NCI-H1092 treated with DMSO at 0.1 percent for 48 hours (cell line): Measurements from ENCODE around the gene PTPN12.
"Not testable (repeated sequence)": the region's sequence is repeated elsewhere in the genome, so short reads cannot be mapped to it uniquely, and the experiment has no call there.

Experiments
- DNase-seq: peaks from one replicate; lab custom pipeline; 2025; lab: John Stamatoyannopoulos, UW

Gene PTPN12

DNA sequence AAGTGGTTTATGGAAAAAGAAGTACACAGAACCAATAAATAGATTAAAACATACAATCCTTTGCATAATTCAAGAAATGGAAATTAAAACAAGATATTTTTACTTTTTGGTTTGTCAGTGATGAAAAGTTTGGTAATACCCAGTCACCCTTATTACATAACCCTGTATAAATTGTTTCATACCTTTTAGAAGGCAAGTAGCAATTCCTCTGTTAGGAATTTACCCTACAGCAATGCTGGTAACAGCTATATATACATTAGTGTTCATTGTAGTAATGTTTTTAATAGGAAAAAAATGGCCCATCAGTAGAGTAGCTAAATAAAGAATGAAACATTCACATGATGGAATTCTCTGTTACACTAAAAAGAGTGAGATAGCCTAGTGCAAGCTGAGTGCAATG is 42.7 kb downstream of the PTPN12 start:
- DNase-seq = no peak

DNA sequence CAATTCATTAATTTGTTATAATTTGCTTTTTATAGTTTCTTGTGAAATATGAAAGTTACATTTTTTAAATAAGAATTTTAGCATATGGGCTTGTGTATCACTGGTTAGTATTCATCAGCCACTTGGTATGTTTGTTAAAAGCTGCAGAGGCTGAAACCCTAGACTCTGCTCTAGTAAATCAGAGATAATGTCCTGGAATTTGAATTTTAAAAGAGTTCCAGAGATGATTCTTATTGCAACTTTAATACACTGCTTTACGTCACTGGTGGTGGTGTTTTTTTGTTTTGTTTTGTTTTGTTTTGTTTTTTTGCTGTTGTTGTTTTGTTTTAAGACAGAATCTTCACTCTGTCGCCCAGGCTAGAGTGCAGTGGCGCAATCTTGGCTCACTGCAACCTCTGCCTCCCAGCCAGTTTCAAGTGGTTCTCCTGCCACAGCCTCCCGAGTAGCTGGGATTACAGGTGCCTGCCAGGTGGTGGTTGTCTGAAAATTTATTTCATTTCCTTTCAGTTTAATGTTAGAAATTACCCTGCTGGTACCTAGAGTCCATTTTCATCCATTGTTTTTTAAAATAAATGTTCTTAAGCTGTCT is 43.8 kb downstream of the PTPN12 start:
- DNase-seq = no peak

DNA sequence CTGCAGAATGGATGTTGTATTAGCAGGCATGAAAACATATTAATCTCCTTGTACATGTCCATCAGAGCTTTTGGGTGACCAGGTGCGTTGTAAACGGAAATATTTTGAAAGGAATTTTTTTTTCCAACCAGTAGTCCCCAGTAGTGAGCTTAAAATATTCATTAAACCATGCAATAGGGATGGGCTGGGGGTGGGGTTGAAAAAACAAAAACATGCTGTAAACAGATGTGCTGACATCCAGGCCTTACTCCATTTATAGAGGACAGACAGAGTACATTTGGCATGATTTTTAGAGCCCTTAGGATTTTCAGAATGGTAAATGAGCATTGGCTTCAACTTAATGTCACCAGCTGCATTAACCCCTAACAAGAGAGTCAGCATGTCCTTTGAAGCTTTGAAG is 50.2 kb downstream of the PTPN12 start:
- DNase-seq = no peak

DNA sequence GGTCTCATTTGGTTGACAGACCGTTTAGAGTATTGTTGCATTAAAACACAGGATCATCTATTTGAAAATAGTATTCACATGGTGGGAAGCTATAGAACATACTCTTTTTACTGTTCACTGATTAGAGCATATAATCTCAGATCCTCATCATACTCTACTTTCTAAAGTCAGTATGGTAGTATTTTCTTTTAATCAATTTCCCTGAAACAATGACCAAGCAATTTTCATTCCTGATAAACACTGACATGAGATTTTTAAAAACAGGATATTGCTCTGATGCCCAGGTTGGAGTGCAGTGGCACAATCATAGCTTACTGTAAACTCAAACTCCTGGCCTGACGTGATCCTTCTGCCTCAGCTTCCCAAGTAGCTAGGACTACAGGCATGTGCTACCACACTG is 63.9 kb downstream of the PTPN12 start:
- no peak for DNase-seq

DNA sequence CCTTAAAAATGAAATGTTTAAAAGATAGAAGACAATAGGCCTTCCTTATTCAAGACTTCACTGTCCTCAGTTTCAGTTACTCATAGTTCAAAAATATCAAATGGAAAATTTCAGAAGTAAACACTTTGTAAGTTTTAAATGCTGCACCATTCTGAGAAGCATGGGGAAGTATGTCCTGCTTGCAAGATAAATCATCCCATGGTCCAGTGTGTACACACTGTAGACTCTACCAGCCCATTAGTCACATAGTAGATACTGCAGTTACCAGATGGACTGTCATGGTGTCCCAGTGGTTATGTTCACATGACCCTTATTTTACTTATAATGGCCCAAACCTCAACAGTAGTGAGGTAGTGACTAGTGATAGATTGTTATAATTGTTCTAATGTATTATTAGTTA is 69.5 kb downstream of the PTPN12 start:
- DNase-seq = no peak

DNA sequence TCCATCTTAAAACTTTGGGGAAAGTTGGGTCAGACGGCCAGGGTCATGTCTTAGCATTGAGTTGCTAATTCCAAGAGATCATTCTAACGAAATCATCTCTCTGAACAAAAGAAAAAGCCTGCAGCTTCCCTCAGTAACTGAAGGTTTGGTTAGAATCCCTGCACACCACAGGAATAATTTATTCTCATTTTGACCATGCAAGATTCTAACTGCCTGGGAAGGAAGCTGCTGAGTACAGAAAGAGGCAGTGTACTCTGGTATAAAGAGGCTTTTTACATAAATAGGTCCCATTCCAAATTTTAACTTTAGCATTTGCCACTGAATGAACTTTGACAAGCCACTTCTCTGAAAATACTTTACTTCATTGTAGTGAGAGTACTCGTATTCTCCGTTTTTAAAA is 82.2 kb downstream of the PTPN12 start:
- no peak for DNase-seq

DNA sequence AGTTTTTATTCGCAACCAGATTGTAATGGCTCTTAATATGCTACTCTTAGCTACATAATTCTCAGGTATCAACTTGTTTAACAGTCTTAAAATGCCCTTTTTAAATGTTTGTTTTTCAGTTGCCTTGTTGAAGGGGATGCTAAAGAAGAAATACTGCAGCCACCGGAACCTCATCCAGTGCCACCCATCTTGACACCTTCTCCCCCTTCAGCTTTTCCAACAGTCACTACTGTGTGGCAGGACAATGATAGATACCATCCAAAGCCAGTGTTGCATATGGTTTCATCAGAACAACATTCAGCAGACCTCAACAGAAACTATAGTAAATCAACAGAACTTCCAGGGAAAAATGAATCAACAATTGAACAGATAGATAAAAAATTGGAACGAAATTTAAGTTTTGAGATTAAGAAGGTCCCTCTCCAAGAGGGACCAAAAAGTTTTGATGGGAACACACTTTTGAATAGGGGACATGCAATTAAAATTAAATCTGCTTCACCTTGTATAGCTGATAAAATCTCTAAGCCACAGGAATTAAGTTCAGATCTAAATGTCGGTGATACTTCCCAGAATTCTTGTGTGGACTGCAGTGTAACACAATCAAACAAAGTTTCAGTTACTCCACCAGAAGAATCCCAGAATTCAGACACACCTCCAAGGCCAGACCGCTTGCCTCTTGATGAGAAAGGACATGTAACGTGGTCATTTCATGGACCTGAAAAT is 89.7 kb downstream of the PTPN12 start:
- DNase-seq = no peak

DNA sequence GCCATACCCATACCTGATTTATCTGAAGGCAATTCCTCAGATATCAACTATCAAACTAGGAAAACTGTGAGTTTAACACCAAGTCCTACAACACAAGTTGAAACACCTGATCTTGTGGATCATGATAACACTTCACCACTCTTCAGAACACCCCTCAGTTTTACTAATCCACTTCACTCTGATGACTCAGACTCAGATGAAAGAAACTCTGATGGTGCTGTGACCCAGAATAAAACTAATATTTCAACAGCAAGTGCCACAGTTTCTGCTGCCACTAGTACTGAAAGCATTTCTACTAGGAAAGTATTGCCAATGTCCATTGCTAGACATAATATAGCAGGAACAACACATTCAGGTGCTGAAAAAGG is 90.2 kb downstream of the PTPN12 start:
- DNase-seq = no peak

DNA sequence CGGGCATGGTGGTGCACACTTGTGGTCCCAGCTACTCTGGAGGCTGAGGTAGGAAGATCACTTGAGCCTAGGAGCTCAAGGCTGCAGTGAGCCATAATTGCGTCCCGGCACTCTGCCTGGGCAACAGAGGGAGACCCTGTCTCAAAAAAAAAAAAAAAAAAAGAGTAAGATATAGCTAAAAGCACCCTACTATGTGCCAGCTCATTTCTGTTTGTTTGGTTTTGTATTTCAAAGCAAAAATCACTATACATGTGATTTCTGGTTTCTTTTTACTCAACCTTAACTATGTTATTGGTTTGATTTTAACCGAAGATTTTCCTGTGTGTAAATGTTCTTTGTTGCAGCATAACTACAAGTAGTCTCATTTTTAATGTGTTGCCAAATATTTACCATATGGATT is 92.7 kb downstream of the PTPN12 start:
- DNase-seq = no peak

DNA sequence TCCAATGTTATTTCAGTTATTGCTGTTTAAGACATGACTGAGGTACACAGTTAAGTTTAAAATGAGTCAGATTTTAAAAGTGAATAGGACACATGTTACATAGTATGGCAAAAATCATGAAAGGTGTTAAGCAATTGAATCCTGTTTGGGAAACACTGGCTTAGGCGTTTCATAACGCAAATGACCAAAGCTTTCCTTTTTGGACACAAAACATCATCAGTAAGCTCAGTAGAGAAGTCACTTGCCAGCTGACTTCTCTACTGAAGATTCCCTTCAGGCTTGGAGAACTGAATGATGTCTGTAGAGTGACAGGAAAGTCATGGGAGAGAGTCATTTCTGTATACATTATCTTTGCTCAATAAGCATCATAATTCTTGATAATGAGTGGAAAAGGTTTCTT is 94.7 kb downstream of the PTPN12 start:
- DNase-seq = no peak

DNA sequence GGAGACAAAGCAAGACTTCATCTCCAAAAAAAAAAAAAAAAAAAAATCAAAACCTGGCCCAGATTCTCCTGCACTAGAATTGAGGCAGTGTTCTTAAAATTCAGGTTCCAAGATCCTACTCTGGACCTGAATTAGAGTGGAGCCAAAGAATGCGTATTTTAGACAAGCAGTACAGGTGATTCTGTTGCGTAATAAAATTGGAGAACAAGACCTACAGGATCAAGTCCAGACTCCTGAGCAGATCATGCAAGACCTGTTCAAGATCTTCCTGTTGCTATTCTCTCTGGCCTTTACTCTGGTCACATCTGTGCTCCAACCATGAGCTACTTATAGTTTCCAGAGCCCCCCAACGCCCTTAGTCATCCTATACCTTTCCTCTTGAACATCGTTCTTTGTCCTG is 107.7 kb downstream of the PTPN12 start:
- DNase-seq = no peak

DNA sequence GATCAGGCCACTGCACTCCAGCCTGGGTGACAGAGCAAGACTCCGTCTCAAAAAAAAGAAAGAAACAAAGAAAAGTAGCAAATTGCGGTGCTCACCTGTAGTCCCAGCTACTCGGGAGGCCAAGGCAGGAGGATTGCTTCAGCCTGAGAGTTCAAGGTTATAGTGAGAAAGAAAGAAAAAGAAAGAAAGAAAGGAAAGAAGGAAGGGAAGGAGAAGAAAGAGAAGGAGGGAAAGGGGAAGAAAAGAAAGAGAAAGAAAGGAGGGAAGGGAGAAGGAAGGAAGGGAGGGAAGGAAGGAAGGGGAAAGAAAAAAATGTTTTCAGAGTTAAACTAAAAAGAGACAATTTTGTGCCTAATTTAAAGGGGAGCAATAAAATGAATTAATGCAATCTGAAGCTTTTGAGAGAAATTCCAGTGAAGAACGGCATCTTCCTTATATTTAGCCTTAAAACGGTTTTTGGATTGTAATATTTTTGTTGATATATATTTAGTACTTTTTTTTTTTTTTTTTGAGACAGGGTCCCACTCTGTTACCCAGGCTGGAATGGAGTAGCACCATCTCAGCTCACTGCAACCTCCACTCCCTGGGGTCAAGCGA is 111.7 kb downstream of the PTPN12 start:
- no peak for DNase-seq

DNA sequence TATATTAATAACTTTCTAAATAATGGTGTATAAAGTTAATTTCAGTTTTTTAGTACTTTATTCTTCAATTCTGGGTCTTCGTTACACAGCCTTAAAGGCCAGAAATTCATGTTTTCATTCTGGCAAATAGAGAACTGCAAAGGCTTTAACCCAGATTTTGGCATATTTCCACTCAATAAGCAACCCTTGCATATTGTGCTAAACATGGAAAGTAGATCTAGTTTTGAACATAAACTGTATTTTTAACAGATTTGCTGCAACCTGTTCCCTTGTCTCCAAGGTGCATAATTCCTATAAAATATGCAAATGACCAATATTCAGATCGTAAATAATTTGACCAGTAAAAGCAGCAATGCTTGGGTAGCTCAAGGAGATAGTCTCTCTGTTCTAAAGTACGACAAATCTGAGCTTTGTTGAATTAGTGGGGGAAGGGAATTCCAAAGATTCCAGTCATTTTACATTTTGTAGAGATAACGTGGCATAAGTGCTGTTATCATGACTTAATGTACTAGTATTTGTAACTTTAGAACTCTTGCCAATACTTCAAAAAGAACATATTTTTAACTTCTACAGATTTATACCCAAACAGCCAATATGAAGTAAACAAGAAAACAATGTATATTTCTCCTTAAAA is 112.7 kb downstream of the PTPN12 start:
- DNase-seq = no peak

DNA sequence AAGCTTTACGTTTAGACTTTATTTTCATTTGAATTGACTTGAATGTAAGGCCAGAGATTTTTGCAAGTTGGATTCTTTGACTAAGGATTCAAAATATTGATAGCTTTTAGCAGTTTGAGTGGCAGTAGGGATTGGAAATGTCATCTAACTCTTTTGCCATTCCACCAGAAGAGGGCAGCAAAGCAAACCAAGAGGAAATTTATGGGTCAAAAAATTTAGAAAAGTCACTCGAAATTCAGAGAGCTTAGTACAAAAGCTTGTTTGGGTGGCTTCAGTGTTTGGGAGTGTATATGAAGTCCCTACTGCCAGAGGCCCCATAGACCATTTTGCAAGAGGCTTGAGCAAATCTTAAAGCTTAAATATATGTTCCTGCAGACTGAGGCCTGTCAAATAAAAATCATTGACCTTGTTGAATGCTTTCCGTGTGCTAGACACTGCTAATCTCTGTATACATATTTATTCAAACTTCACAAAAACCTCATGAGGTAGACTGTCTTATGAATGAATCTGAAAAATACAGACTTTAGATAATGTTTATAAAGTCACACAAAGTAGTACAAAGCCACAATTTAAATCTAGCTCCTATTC is 114.6 kb downstream of the PTPN12 start:
- peak; percentile 33 for DNase-seq

DNA sequence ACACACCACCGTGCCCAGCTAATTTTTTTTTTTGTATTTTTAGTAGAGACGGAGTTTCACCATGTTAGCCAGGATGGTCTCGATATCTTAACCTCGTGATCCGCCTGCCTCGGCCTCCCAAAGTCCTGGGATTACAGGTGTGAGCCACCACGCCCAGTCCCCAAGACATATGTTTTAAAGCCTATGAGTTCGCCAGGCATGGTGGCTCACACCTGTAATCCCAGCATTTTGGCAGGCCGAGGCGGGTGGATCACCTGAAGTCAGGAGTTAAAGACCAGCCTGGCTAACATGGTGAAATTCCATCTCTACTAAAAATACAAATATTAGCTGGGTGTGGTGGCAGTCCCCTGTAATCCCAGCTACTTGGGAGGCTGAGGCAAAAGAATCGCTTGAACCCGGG is 115.7 kb downstream of the PTPN12 start:
- not testable (repeated sequence) for DNase-seq

DNA sequence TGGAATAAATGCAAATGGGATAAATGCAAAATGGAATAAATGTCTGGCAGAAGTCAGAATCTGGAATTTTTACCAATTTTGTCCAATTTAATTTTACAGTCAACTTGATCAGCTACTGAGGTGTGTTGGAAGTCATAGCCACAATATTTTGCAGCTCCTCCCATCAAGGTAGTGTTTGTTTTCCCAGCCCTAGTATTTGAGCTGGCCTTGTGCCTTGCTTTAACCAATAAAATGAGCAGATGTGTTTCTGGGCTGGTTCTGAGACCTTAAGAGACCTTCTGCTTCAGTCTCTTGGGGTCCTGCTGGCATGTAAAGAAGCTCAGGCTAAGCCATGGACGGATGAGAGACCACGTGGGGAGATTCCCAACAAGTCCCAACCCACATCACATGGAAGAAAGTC is 116.5 kb downstream of the PTPN12 start:
- DNase-seq = no peak

DNA sequence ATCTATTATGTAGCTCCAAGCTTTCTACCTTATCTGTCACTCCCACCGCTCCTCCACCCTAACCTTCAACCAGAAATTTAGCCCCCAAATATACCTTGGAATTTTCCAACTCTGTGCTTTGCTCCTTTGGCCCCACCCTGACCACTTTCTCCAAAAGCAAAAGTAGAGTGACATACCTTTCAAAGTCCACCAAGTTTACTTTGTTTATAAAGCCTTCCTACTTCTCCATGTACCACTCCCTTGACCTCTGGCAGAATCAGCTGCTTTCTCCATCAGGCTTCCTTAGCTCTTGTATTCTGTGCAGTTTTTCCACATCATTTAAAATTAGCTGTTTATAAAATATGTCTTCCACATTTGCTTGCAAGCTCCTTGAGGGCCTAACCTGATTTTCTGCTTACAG is 118.3 kb downstream of the PTPN12 start:
- no peak for DNase-seq

DNA sequence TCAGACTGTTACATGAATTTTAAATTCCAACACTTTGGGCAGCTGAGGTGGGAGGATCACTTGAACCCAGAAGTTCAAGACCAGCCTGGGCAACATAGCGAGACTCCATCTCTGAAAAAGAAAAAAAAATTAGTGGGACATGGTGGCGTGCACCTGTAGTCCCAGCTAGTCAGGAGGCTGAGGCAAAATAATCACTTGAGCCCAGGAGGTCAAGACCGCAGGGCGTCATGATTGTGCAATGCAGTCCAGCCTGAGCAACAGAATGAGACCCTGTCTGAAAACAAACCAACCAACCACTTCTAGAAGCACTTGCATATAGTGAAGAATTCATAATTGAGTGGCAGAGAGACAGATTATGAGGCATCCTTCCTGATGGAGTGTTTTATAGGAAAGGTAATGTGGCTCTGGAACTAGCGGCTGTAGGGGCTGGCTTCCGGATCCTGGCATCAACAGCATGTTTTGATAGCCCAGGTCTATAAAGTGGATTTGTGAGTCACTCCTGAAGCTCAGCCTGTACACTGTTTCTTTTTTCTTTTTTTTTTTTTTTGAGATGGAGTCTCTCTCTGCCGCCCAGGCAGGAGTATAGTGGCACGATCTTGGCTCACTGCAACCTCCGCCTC is 118.9 kb downstream of the PTPN12 start:
- no peak for DNase-seq

DNA sequence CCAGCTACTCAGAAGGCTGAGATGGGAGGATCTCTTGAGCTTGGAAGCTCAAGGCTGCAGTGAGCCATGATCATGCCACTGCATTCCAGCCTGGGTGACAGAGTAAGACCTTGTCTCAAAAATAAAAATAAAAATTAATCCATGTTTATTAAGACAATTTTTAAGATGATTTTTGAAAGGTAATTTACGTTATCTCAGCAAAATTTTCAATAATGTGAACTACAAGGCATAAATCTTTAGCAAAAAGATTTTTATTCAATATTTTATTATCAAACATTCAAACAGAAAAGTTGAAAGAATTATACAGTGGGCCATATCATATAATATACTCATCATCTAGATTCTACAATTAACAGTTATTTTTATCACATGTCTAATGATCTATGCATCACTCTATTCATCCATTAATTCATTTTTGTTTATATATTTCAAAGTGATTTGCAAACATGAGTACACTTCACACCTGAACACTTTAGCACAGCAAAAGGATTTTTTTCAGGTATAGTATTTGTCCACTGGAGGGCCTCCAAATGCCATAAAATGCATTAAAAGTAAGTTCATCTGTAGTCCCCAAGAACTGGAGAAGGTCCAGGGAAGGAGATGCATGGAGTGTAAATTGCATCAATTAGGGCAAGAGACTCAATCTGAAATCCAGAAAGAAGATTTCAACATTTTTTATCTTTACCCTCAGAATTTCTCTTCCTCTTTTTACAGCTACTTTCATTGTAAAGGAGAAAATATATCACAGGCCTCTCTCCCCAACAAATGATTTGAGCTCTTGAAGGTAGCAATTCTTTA is 120.5 kb downstream of the PTPN12 start:
- DNase-seq = peak; percentile 74

DNA sequence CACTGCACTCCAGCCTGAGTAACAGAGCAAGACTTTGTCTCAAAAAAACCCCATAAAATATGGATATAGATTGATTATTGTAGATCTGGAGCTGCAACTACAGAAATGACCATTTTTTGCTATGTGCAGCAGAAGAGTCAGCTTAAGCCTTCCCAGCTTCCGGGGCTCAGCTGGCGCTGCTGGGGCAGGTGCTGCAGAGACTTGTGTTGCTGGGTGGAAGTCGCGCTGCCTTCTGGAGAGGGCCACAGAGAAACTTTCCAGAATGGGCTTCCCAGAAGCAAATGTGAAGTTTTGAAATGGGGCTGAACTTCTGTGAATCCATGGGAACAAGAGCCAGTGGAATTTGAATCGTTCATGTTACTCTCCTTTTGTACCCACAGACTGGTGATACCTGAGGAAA is 121.8 kb downstream of the PTPN12 start:
- no peak for DNase-seq

DNA sequence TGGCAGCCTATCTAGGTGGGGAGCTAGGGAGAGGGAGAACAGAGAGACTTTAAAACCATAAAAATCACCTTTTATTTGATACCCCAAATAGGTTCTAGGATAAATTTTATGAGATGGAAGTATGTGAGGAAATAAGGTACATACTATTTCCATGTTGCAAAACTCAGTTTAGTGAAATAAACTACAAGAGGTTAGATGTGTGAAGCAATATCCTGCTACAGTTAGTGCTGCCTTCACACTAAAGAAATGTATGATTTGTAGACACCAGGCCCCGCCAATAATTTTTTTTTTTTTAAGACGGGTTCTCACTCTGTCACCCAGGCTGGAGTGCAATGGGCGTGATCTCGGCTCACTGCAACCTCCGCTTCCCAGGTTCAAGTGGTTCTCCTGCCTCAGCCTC is 124.7 kb downstream of the PTPN12 start:
- no peak for DNase-seq

DNA sequence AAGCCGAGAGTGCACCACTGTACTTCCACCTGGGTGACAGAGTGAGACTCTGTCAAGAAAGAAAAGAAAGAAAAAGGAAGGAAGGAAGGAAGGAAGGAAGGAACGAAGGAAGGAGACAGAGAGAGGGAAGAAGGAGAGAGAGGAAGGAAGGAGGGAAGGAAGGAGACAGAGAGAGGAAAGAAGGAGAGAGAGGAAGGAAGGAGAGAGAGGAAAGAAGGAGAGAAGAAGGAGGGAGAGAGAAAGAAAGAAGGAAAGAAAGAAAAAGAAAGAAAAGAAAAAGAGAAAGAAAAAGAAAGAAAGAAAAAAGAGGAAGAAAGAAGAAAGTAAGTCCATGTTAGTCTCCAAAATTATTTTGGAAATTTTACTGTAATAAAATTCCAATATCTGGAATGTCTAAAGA is 125.8 kb downstream of the PTPN12 start:
- DNase-seq = no peak
